DOHH2 (cell line): ENCODE data around the gene NKG7.
"Not testable (repeated sequence)": the region's sequence is repeated elsewhere in the genome, so short reads cannot be mapped to it uniquely, and the experiment has no call there.

Source experiments
- EZH2phosphoT487 ChIP-seq: fragments of 200-600 bp; sonication (generic); IDR thresholded peaks from 2 replicates; pipeline ENCODE4 v1.6.1; 2017; ENCODE audit warnings: borderline replicate concordance, mild to moderate bottlenecking, antibody characterized with exemption, low read length, moderate library complexity, mixed read lengths
- TF ChIP-seq, protein P1 (sequence below): fragments of 200-600 bp; sonication (generic); IDR thresholded peaks from one replicate; pipeline ENCODE4 v1.5.1; 2014; ENCODE audit warnings: antibody characterized with exemption, mild to moderate bottlenecking, low read depth, low read length; ENCODE audit not compliant: poor library complexity, severe bottlenecking

DNA sequence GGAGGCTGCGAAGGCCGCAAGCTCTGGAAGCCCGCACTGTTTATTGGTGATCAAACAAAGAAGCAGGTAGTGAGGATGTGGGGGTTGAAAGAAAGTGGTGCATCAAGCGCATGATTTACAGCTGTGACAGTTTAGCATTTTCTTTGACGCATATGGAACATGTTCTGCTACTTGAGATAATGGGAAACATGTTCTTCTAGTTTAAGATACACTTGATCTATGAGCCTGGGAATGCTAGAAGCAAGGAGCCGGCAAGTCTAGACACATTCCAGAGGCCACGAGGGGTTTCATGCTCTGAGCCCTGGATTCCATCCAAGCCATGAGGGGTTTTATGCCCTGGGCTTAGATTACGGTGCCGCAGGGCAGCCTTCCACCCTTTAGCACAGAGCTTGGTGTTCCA lies 25.0 kb upstream of the NKG7 start:
- TF ChIP-seq, protein P1, sequence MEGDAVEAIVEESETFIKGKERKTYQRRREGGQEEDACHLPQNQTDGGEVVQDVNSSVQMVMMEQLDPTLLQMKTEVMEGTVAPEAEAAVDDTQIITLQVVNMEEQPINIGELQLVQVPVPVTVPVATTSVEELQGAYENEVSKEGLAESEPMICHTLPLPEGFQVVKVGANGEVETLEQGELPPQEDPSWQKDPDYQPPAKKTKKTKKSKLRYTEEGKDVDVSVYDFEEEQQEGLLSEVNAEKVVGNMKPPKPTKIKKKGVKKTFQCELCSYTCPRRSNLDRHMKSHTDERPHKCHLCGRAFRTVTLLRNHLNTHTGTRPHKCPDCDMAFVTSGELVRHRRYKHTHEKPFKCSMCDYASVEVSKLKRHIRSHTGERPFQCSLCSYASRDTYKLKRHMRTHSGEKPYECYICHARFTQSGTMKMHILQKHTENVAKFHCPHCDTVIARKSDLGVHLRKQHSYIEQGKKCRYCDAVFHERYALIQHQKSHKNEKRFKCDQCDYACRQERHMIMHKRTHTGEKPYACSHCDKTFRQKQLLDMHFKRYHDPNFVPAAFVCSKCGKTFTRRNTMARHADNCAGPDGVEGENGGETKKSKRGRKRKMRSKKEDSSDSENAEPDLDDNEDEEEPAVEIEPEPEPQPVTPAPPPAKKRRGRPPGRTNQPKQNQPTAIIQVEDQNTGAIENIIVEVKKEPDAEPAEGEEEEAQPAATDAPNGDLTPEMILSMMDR = not testable (repeated sequence)
- not testable (repeated sequence) for TF ChIP-seq EZH2phosphoT487
